ENCODE results near the gene AURKB. TPM values are rescaled to one million over a fixed set of nuclear protein-coding genes. Genes with fewer than 3 reads are reported as not detected.

Gene AURKB
- total and polyA plus RNA-seq, 10 of the 15 experiments (the other 5 are each of a cell fraction or from before 2014, with no cell fraction given), result 52.7 to 209 (median 128) TPM

DNA sequence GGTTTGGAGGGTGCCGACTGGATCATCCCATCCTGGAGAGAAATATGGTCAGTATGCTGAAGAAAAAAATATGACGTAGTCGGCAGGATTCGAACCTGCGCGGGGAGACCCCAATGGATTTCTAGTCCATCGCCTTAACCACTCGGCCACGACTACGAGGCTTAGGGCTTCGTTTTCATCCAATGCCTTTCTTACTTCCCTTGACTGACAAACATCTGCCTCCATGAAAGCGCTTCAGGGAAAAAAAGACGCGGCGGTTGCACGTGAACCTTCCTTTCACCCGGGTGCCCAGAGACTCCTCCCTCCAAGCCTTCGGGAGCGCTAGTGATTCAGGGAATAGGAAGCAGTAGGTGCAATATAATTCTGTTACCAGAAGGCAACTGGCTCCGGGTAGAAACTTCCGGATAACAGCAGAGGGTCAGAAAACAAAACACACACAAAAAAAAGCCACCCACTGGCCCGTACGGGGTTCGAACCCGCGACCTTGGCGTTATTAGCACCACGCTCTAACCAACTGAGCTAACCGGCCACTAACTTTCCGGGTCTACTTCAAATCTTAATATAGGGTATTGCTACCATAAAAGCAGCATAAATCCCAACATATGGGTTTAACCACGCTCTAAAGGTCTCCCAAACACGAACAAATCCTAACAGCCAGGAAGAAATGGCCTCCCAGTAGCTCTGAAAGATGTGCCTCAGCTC, 16.3 kb upstream of the AURKB start (continued):
- TF ChIP-seq, protein P1, sequence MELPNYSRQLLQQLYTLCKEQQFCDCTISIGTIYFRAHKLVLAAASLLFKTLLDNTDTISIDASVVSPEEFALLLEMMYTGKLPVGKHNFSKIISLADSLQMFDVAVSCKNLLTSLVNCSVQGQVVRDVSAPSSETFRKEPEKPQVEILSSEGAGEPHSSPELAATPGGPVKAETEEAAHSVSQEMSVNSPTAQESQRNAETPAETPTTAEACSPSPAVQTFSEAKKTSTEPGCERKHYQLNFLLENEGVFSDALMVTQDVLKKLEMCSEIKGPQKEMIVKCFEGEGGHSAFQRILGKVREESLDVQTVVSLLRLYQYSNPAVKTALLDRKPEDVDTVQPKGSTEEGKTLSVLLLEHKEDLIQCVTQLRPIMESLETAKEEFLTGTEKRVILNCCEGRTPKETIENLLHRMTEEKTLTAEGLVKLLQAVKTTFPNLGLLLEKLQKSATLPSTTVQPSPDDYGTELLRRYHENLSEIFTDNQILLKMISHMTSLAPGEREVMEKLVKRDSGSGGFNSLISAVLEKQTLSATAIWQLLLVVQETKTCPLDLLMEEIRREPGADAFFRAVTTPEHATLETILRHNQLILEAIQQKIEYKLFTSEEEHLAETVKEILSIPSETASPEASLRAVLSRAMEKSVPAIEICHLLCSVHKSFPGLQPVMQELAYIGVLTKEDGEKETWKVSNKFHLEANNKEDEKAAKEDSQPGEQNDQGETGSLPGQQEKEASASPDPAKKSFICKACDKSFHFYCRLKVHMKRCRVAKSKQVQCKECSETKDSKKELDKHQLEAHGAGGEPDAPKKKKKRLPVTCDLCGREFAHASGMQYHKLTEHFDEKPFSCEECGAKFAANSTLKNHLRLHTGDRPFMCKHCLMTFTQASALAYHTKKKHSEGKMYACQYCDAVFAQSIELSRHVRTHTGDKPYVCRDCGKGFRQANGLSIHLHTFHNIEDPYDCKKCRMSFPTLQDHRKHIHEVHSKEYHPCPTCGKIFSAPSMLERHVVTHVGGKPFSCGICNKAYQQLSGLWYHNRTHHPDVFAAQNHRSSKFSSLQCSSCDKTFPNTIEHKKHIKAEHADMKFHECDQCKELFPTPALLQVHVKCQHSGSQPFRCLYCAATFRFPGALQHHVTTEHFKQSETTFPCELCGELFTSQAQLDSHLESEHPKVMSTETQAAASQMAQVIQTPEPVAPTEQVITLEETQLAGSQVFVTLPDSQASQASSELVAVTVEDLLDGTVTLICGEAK (IDR thresholded peaks at IDR 0.05; ENCODE audit: borderline replicate concordance), result peak; percentile 80
- TF ChIP-seq FOXK2 (IDR thresholded peaks at IDR 0.05) (peak; percentile 48; the same call in 1 of the 2 replicates), ZBED1 (IDR thresholded peaks at IDR 0.05; ENCODE audit: borderline replicate concordance) (peak; percentile 50), TCF7 (IDR thresholded peaks at IDR 0.05; ENCODE audit: borderline replicate concordance) (no peak; the same call in 1 of the 2 replicates), EP300 (IDR thresholded peaks at IDR 0.05; ENCODE audit: borderline replicate concordance in 1 of 2, control insufficient read depth in 1 of 2, low read depth in 2 of 2, low read length in 2 of 2) (peak in 1 of 2 experiments; percentile 35; a peak in 1 of 4 replicates), FOXM1 (IDR thresholded peaks at IDR 0.05; ENCODE audit: low read depth, low read length) (no peak; the same call in 1 of the 2 replicates)
- TF ChIP-seq, protein P2, sequence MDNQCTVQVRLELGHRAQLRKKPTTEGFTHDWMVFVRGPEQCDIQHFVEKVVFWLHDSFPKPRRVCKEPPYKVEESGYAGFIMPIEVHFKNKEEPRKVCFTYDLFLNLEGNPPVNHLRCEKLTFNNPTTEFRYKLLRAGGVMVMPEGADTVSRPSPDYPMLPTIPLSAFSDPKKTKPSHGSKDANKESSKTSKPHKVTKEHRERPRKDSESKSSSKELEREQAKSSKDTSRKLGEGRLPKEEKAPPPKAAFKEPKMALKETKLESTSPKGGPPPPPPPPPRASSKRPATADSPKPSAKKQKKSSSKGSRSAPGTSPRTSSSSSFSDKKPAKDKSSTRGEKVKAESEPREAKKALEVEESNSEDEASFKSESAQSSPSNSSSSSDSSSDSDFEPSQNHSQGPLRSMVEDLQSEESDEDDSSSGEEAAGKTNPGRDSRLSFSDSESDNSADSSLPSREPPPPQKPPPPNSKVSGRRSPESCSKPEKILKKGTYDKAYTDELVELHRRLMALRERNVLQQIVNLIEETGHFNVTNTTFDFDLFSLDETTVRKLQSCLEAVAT (IDR thresholded peaks at IDR 0.05), result peak; percentile 32; the same call in 1 of the 2 replicates
- TF ChIP-seq, protein P3, sequence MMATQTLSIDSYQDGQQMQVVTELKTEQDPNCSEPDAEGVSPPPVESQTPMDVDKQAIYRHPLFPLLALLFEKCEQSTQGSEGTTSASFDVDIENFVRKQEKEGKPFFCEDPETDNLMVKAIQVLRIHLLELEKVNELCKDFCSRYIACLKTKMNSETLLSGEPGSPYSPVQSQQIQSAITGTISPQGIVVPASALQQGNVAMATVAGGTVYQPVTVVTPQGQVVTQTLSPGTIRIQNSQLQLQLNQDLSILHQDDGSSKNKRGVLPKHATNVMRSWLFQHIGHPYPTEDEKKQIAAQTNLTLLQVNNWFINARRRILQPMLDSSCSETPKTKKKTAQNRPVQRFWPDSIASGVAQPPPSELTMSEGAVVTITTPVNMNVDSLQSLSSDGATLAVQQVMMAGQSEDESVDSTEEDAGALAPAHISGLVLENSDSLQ (IDR thresholded peaks at IDR 0.05), result peak; percentile 85
- TF ChIP-seq, protein P4, sequence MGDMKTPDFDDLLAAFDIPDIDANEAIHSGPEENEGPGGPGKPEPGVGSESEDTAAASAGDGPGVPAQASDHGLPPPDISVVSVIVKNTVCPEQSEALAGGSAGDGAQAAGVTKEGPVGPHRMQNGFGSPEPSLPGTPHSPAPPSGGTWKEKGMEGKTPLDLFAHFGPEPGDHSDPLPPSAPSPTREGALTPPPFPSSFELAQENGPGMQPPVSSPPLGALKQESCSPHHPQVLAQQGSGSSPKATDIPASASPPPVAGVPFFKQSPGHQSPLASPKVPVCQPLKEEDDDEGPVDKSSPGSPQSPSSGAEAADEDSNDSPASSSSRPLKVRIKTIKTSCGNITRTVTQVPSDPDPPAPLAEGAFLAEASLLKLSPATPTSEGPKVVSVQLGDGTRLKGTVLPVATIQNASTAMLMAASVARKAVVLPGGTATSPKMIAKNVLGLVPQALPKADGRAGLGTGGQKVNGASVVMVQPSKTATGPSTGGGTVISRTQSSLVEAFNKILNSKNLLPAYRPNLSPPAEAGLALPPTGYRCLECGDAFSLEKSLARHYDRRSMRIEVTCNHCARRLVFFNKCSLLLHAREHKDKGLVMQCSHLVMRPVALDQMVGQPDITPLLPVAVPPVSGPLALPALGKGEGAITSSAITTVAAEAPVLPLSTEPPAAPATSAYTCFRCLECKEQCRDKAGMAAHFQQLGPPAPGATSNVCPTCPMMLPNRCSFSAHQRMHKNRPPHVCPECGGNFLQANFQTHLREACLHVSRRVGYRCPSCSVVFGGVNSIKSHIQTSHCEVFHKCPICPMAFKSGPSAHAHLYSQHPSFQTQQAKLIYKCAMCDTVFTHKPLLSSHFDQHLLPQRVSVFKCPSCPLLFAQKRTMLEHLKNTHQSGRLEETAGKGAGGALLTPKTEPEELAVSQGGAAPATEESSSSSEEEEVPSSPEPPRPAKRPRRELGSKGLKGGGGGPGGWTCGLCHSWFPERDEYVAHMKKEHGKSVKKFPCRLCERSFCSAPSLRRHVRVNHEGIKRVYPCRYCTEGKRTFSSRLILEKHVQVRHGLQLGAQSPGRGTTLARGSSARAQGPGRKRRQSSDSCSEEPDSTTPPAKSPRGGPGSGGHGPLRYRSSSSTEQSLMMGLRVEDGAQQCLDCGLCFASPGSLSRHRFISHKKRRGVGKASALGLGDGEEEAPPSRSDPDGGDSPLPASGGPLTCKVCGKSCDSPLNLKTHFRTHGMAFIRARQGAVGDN (IDR thresholded peaks at IDR 0.05), result peak; percentile 53
- TF ChIP-seq, protein P5, sequence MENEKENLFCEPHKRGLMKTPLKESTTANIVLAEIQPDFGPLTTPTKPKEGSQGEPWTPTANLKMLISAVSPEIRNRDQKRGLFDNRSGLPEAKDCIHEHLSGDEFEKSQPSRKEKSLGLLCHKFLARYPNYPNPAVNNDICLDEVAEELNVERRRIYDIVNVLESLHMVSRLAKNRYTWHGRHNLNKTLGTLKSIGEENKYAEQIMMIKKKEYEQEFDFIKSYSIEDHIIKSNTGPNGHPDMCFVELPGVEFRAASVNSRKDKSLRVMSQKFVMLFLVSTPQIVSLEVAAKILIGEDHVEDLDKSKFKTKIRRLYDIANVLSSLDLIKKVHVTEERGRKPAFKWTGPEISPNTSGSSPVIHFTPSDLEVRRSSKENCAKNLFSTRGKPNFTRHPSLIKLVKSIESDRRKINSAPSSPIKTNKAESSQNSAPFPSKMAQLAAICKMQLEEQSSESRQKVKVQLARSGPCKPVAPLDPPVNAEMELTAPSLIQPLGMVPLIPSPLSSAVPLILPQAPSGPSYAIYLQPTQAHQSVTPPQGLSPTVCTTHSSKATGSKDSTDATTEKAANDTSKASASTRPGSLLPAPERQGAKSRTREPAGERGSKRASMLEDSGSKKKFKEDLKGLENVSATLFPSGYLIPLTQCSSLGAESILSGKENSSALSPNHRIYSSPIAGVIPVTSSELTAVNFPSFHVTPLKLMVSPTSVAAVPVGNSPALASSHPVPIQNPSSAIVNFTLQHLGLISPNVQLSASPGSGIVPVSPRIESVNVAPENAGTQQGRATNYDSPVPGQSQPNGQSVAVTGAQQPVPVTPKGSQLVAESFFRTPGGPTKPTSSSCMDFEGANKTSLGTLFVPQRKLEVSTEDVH (IDR thresholded peaks at IDR 0.05; ENCODE audit: low read depth, partially characterized antibody), result peak; percentile 38
- TF ChIP-seq, protein P6, sequence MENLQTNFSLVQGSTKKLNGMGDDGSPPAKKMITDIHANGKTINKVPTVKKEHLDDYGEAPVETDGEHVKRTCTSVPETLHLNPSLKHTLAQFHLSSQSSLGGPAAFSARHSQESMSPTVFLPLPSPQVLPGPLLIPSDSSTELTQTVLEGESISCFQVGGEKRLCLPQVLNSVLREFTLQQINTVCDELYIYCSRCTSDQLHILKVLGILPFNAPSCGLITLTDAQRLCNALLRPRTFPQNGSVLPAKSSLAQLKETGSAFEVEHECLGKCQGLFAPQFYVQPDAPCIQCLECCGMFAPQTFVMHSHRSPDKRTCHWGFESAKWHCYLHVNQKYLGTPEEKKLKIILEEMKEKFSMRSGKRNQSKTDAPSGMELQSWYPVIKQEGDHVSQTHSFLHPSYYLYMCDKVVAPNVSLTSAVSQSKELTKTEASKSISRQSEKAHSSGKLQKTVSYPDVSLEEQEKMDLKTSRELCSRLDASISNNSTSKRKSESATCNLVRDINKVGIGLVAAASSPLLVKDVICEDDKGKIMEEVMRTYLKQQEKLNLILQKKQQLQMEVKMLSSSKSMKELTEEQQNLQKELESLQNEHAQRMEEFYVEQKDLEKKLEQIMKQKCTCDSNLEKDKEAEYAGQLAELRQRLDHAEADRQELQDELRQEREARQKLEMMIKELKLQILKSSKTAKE (IDR thresholded peaks at IDR 0.05; ENCODE audit: low read depth, poor library complexity, severe bottlenecking), result peak; percentile 34

All from GM12878 (cell line).